HEK293T (cell line): ENCODE measurements around the gene DTNBP1.

Experiments
- BHLHE40 ChIP-seq: fragments of 450-650 bp; IDR thresholded peaks from 2 replicates; pipeline ENCODE4 v1.6.1; 2016; ENCODE audit warnings: mild to moderate bottlenecking, moderate library complexity, borderline replicate concordance
- FOXK2 ChIP-seq: fragments of 450-650 bp; IDR thresholded peaks from 2 replicates; pipeline ENCODE4 v1.6.1; 2016; ENCODE audit warnings: mild to moderate bottlenecking
- HDGF ChIP-seq: fragments of 450-650 bp; IDR thresholded peaks from 2 replicates; pipeline ENCODE4 v1.6.1; 2017; ENCODE audit warnings: antibody characterized with exemption, borderline replicate concordance
- L3MBTL2 ChIP-seq: fragments of 450-650 bp; conservative IDR thresholded peaks from 2 replicates; pipeline ENCODE4 v1.6.1; 2016; ENCODE audit warnings: mild to moderate bottlenecking
- SP1 ChIP-seq: fragments of 450-650 bp; IDR thresholded peaks from 2 replicates; pipeline ENCODE4 v1.6.1; 2017
- SUZ12 ChIP-seq: fragments of 450-650 bp; IDR thresholded peaks from 2 replicates; pipeline ENCODE4 v1.6.1; 2016; ENCODE audit warnings: mild to moderate bottlenecking
- TARDBP ChIP-seq: fragments of 450-650 bp; IDR thresholded peaks from 2 replicates; pipeline ENCODE4 v1.6.1; 2016
- TF ChIP-seq, protein P1 (sequence below): fragments of 450-650 bp; IDR thresholded peaks from 2 replicates; pipeline ENCODE4 v1.6.1; 2016

DNA sequence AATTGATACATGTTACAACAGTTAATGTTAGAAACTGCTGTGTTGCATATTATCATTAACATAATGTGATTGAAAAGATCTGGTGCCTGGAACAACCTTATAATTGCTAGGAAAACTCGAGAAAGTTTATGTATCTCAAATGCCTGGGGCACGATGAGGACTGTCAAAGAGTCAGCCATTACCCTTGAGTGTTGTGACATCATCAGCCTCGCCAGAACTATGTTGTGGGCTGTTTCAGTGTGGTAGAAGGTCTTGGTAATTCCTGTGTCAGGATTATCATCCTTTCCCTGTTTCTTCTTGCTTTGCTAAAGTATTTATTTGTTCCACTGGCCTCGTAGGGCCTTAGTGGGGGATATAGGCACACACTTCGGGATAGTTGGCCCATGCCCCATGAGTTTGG, 185.1 kb downstream of the DTNBP1 start:
- TF ChIP-seq, protein P1, sequence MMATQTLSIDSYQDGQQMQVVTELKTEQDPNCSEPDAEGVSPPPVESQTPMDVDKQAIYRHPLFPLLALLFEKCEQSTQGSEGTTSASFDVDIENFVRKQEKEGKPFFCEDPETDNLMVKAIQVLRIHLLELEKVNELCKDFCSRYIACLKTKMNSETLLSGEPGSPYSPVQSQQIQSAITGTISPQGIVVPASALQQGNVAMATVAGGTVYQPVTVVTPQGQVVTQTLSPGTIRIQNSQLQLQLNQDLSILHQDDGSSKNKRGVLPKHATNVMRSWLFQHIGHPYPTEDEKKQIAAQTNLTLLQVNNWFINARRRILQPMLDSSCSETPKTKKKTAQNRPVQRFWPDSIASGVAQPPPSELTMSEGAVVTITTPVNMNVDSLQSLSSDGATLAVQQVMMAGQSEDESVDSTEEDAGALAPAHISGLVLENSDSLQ, result no peak
- TF ChIP-seq TARDBP (no peak), SUZ12 (no peak), HDGF (no peak), FOXK2 (no peak), BHLHE40 (no peak), SP1 (no peak), L3MBTL2 (no peak)
